GM06990 (cell line): Measurements from ENCODE around the gene KCNJ18.
"Not testable (repeated sequence)": the region's sequence is repeated elsewhere in the genome, so short reads cannot be mapped to it uniquely, and the experiment has no call there.

ENCODE experiments used
- DNase-seq: peaks from one replicate; pipeline ENCODE4 v3.0.0-alpha.2; 2011; ENCODE audit not compliant: insufficient read length; ENCODE audit errors: extremely low read depth
- H3K27me3 ChIP-seq: replicated peaks from 2 replicates; pipeline ENCODE4 v1.6.0; 2011; ENCODE audit warnings: low read length; ENCODE audit not compliant: control insufficient read depth, insufficient read depth
- H3K36me3 ChIP-seq: 2 replicates; pipeline ENCODE4 v1.5.1; 2011; ENCODE audit warnings: low read length; ENCODE audit not compliant: control insufficient read depth, insufficient read depth
- H3K4me3 ChIP-seq: replicated peaks from 2 replicates; pipeline ENCODE4 v1.5.1; 2011; ENCODE audit warnings: low read depth, mild to moderate bottlenecking, control low read depth, low read length
- CTCF ChIP-seq: IDR thresholded peaks from 2 replicates; pipeline ENCODE4 v1.5.1; 2011; ENCODE audit warnings: low read length, control low read depth, mild to moderate bottlenecking, inconsistent platforms; ENCODE audit not compliant: insufficient read depth, poor library complexity, severe bottlenecking

KCNJ18 gene

GRCh38 chr17:21687136-21687953, 5.0 kb upstream of the KCNJ18 start:
- no peak for TF ChIP-seq CTCF
- no peaks in the 10 kb centered on the region for H3K36me3 ChIP-seq
- H3K27me3 ChIP-seq, result no peaks in the 10 kb centered on the region
- no peak overlapping the region for H3K4me3 ChIP-seq
- DNase-seq, result no peak

GRCh38 chr17:21688293-21688949, 3.9 kb upstream of the KCNJ18 start:
- H3K27me3 ChIP-seq, result no peaks in the 10 kb centered on the region
- no peak overlapping the region for H3K4me3 ChIP-seq
- no peak for DNase-seq
- no peak for TF ChIP-seq CTCF
- no peaks in the 10 kb centered on the region for H3K36me3 ChIP-seq

GRCh38 chr17:21689604-21690003, 2.7 kb upstream of the KCNJ18 start:
- TF ChIP-seq CTCF, result no peak
- no peaks in the 10 kb centered on the region for H3K27me3 ChIP-seq
- no peak for DNase-seq

GRCh38 chr17:21690811-21691210, 1.5 kb upstream of the KCNJ18 start:
- H3K4me3 ChIP-seq, H3K27me3 ChIP-seq, H3K36me3 ChIP-seq, DNase-seq: not testable (repeated sequence)

More at GRCh38 chr17:21689604-21690003, 2.7 kb upstream of the KCNJ18 start:
- no peaks in the 10 kb centered on the region for H3K36me3 ChIP-seq
- H3K4me3 ChIP-seq, result no peak overlapping the region

- not testable (repeated sequence) for H3K4me3 ChIP-seq, H3K27me3 ChIP-seq, DNase-seq, H3K36me3 ChIP-seq
Observed at GRCh38 chr17:21691481-21691880, 842 bp upstream of the KCNJ18 start.

- H3K4me3 ChIP-seq, H3K27me3 ChIP-seq, H3K36me3 ChIP-seq, DNase-seq: not testable (repeated sequence)
Observed at GRCh38 chr17:21692704-21693065, 362 bp downstream of the KCNJ18 start.

GRCh38 chr17:21693391-21693796, 1.1 kb downstream of the KCNJ18 start:
- DNase-seq, H3K4me3 ChIP-seq, H3K36me3 ChIP-seq, H3K27me3 ChIP-seq: not testable (repeated sequence)

GRCh38 chr17:21693937-21694336, 1.6 kb downstream of the KCNJ18 start:
- not testable (repeated sequence) for DNase-seq, H3K36me3 ChIP-seq, H3K27me3 ChIP-seq, H3K4me3 ChIP-seq

- not testable (repeated sequence) for H3K36me3 ChIP-seq, DNase-seq, H3K27me3 ChIP-seq, H3K4me3 ChIP-seq
Observed at GRCh38 chr17:21696227-21696626, 3.9 kb downstream of the KCNJ18 start.

- not testable (repeated sequence) for H3K27me3 ChIP-seq, DNase-seq, H3K36me3 ChIP-seq, H3K4me3 ChIP-seq
Observed at GRCh38 chr17:21696842-21697507, 4.7 kb downstream of the KCNJ18 start.

- DNase-seq, H3K36me3 ChIP-seq, H3K4me3 ChIP-seq, H3K27me3 ChIP-seq: not testable (repeated sequence)
Observed at GRCh38 chr17:21697508-21697860, 5.2 kb downstream of the KCNJ18 start.
